HUES48 (cell line): ENCODE results near the gene HNRNPM.

Source experiments
- H3K27ac ChIP-seq: one replicate; pipeline ENCODE4 v1.7.0; 2013; ENCODE audit warnings: low read depth, low read length, inconsistent platforms
- H3K27me3 ChIP-seq: 2 replicates; pipeline ENCODE4 v1.6.1; 2013; ENCODE audit warnings: mild to moderate bottlenecking, low read length; ENCODE audit not compliant: control insufficient read depth, insufficient read depth
- H3K36me3 ChIP-seq: 2 replicates; pipeline ENCODE4 v1.6.1; 2013; ENCODE audit warnings: low read length; ENCODE audit not compliant: control insufficient read depth, insufficient read depth
- H3K4me1 ChIP-seq: 2 replicates; pipeline ENCODE4 v1.6.1; 2013; ENCODE audit warnings: mild to moderate bottlenecking, low read length; ENCODE audit not compliant: control insufficient read depth, insufficient read depth
- H3K4me3 ChIP-seq: 2 replicates; pipeline ENCODE4 v1.5.1; 2013; ENCODE audit warnings: mild to moderate bottlenecking, low read depth, low read length
- H3K9ac ChIP-seq: 2 replicates; pipeline ENCODE4 v1.6.1; 2013; ENCODE audit warnings: mild to moderate bottlenecking, low read depth, low read length, moderate library complexity
- H3K9me3 ChIP-seq: 2 replicates; pipeline ENCODE4 v1.6.1; 2013; ENCODE audit warnings: low read length; ENCODE audit not compliant: control insufficient read depth, insufficient read depth

The HNRNPM gene

GRCh38 chr19:8461376-8461775, 16.6 kb downstream of the HNRNPM start:
- peaks cover 56% of the 10 kb centered on the region for H3K4me1 ChIP-seq
- no peaks in the 10 kb centered on the region for H3K27me3 ChIP-seq
- no peaks in the 10 kb centered on the region for H3K9me3 ChIP-seq
- peaks cover 97% of the 10 kb centered on the region for H3K36me3 ChIP-seq
- no peak overlapping the region for H3K9ac ChIP-seq
- no peak overlapping the region for H3K4me3 ChIP-seq
- no peak overlapping the region for H3K27ac ChIP-seq

GRCh38 chr19:8461891-8462290, 17.1 kb downstream of the HNRNPM start:
- H3K9ac ChIP-seq: no peak overlapping the region
- H3K4me3 ChIP-seq: no peak overlapping the region
- H3K4me1 ChIP-seq: peaks cover 51% of the 10 kb centered on the region
- H3K9me3 ChIP-seq: no peaks in the 10 kb centered on the region
- peaks cover 97% of the 10 kb centered on the region for H3K36me3 ChIP-seq
- no peaks in the 10 kb centered on the region for H3K27me3 ChIP-seq
- H3K27ac ChIP-seq: no peak overlapping the region

GRCh38 chr19:8462571-8462970, 17.8 kb downstream of the HNRNPM start:
- Histone ChIP-seq H3K9ac (no peak overlapping the region), H3K27ac (no peak overlapping the region), H3K4me3 (no peak overlapping the region), H3K4me1 (peaks cover 45% of the 10 kb centered on the region), H3K9me3 (no peaks in the 10 kb centered on the region), H3K36me3 (peaks cover 97% of the 10 kb centered on the region), H3K27me3 (no peaks in the 10 kb centered on the region)

- no peak overlapping the region for H3K9ac ChIP-seq
- H3K4me3 ChIP-seq: no peak overlapping the region
- H3K9me3 ChIP-seq: no peaks in the 10 kb centered on the region
- peaks cover 96% of the 10 kb centered on the region for H3K36me3 ChIP-seq
- H3K4me1 ChIP-seq: peaks cover 37% of the 10 kb centered on the region
- no peaks in the 10 kb centered on the region for H3K27me3 ChIP-seq
- H3K27ac ChIP-seq: no peak overlapping the region
Observed at GRCh38 chr19:8463365-8463764, 18.6 kb downstream of the HNRNPM start.

GRCh38 chr19:8466018-8466417, 21.2 kb downstream of the HNRNPM start:
- Histone ChIP-seq H3K9me3 (no peaks in the 10 kb centered on the region), H3K27me3 (no peaks in the 10 kb centered on the region), H3K4me1 (peaks cover 12% of the 10 kb centered on the region), H3K27ac (no peak overlapping the region), H3K4me3 (no peak overlapping the region), H3K9ac (no peak overlapping the region), H3K36me3 (peaks cover 97% of the 10 kb centered on the region)

GRCh38 chr19:8468124-8468523, 23.3 kb downstream of the HNRNPM start:
- no peak overlapping the region for H3K27ac ChIP-seq
- no peaks in the 10 kb centered on the region for H3K4me1 ChIP-seq
- H3K27me3 ChIP-seq: no peaks in the 10 kb centered on the region
- no peak overlapping the region for H3K4me3 ChIP-seq
- no peak overlapping the region for H3K9ac ChIP-seq
- no peaks in the 10 kb centered on the region for H3K9me3 ChIP-seq
- peaks cover 99% of the 10 kb centered on the region for H3K36me3 ChIP-seq

GRCh38 chr19:8468761-8469373, 24.1 kb downstream of the HNRNPM start:
- peaks cover 99% of the 10 kb centered on the region for H3K36me3 ChIP-seq
- no peak overlapping the region for H3K27ac ChIP-seq

GRCh38 chr19:8469613-8470368, 25.0 kb downstream of the HNRNPM start:
- Histone ChIP-seq H3K27me3 (no peaks in the 10 kb centered on the region), H3K36me3 (peaks cover 99% of the 10 kb centered on the region), H3K27ac (no peak overlapping the region), H3K4me3 (no peak overlapping the region), H3K4me1 (no peaks in the 10 kb centered on the region), H3K9me3 (no peaks in the 10 kb centered on the region), H3K9ac (no peak overlapping the region)

More at GRCh38 chr19:8468761-8469373, 24.1 kb downstream of the HNRNPM start:
- H3K4me1 ChIP-seq: no peaks in the 10 kb centered on the region
- no peaks in the 10 kb centered on the region for H3K9me3 ChIP-seq
- H3K27me3 ChIP-seq: no peaks in the 10 kb centered on the region
- H3K4me3 ChIP-seq: no peak overlapping the region
- H3K9ac ChIP-seq: no peak overlapping the region

- Histone ChIP-seq H3K9ac (no peak overlapping the region), H3K36me3 (peaks cover 100% of the 10 kb centered on the region), H3K27ac (no peak overlapping the region)
Observed at GRCh38 chr19:8473648-8474476, 29.1 kb downstream of the HNRNPM start.

GRCh38 chr19:8475005-8475404, 30.2 kb downstream of the HNRNPM start:
- Histone ChIP-seq H3K4me1 (no peaks in the 10 kb centered on the region), H3K36me3 (peaks cover 95% of the 10 kb centered on the region), H3K27ac (no peak overlapping the region)

More at GRCh38 chr19:8473648-8474476, 29.1 kb downstream of the HNRNPM start:
- Histone ChIP-seq H3K4me3 (no peak overlapping the region), H3K9me3 (no peaks in the 10 kb centered on the region), H3K27me3 (no peaks in the 10 kb centered on the region), H3K4me1 (no peaks in the 10 kb centered on the region)

GRCh38 chr19:8476524-8476923, 31.7 kb downstream of the HNRNPM start:
- no peaks in the 10 kb centered on the region for H3K27me3 ChIP-seq
- H3K4me3 ChIP-seq: no peak overlapping the region
- no peaks in the 10 kb centered on the region for H3K9me3 ChIP-seq
- H3K4me1 ChIP-seq: 0 out of 2 replicates have a peak, but pooled peaks cover 6% of the 10 kb centered on the region
- H3K9ac ChIP-seq: no peak overlapping the region
- H3K27ac ChIP-seq: no peak overlapping the region
- H3K36me3 ChIP-seq: peaks cover 93% of the 10 kb centered on the region

More at GRCh38 chr19:8475005-8475404, 30.2 kb downstream of the HNRNPM start:
- H3K4me3 ChIP-seq: no peak overlapping the region
- no peaks in the 10 kb centered on the region for H3K27me3 ChIP-seq
- no peaks in the 10 kb centered on the region for H3K9me3 ChIP-seq
- H3K9ac ChIP-seq: no peak overlapping the region
